ENCODE measurements around the gene WDR26.
"Not testable (repeated sequence)": the region's sequence is repeated elsewhere in the genome, so short reads cannot be mapped to it uniquely, and the experiment has no call there.

Gene WDR26

DNA sequence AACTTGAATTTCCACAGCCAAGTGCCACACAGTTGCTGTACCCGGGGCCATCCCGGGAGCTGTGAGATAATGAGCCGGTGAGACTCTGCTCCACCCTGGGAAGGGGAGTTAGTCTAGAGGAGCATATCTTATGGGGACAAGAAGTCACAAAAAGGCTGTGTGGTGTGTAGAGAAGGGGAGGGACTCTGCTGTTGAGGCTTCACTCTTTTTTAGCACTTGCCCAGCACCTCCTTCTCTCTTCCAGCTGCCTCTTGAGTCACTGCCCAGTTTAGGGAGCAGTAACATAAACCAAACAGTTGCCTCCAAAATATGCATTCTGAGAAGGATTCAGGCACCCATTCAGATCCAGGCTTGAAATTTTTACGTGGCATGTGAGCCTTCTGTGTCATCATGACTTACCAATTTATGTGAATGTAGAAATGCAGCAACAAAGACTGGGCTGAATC is 744 bp upstream of the WDR26 start:
- peak; percentile 35 for FAIRE-seq
- no peak for DNase-seq (ENCODE audit: extremely low spot score, insufficient read length, low read depth)

DNA sequence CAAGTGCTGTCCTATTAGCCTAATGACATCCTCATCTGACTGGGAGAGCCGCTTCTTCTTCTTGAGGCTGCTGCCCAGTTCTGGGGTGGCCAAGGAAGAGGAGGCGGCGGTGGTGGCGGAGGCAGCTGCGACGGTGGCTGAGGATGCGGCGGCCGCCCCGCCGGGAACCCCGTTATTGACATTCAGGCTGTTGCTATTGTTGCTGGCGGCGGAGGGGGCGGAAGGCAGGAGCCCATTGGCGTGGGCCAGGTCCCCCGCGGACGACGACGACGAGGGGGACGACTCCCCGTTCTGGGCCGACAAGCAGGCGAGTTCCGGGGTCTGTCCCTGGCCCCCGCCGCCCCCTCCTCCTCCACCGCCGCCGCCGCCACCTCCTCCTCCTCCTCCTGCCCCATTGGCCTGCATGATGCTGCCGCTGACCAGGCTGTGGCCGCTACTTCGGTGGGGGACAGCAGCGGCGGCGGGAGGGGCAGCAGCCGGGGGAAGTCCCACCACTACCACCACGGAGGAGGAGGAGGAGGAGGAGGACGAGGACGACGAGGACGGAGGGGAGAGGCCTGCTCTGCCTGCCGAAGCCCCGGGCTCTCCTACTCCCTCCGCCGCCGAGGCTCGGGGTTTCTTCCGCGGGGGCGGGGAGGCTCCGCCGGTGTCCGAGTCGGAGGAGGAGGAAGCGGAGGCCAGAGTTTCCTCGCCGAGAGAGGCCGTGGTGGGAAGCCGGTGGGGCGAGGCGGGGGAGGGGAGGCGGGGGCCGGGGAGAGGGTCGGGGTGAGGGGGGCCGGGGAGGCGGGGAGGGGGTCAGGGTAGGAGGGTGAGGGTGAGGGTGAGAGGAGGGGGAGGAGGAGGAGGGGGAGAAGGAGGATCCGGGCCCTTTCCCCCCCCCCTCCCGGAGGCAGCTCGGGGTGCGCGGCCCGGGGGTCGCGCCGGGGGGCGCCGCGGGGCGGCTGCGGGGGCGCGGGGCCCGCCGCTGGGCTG is 610 bp downstream of the WDR26 start:
- DNase-seq (ENCODE audit: extremely low spot score, insufficient read length, low read depth), result no peak
- FAIRE-seq, result no peak

DNA sequence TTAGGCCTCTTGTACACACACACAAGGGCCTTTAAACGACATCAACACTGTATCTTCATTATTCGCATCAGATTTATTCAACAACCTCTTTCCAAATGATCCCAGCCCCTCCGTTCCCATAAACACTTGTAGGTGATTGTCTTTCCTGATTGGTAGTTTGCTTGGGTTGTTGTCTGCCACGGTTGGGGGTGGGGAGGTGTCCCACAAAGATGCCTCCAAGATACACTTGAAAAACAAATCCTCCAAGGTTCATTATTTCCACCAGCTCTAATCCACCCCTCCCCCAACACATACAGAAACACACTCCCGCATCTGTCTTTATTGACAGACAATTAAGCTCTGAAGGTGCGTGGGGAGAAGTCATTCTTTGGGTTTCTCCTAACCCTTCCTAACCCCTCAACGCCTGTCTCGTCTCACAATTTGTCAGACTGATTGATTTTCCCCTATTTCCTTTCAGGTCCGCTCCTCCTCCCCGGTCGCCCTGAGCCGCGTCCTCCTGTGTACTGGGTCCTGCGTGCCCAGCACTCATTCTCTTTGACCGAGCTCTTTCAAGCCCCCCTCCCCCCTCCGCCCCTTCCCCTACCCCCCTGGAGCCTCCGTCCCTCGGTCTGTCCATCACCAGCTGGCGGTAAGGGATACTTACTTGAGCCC is 1.4 kb downstream of the WDR26 start:
- FAIRE-seq, result peak; percentile 77
- DNase-seq (ENCODE audit: extremely low spot score, insufficient read length, low read depth), result no peak

DNA sequence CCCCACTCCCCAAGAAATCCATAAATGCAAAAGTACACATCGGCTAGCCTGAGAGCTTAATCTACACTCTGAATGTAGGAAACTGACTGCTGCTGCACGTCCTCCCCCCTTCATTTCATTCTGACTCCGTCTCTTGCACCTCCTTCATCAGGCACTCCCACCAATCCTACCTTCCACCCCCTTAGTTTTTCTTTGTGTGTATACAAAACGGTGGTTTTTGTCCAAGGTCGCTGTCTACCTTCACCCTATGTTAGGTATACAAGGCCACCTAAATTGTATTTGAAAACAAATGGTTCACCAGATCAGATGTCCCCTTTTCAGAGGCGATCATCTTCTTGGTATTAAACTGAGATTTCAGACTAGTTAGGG is 1.9 kb downstream of the WDR26 start:
- no peak for DNase-seq (ENCODE audit: extremely low spot score, insufficient read length, low read depth)
- no peak for FAIRE-seq

DNA sequence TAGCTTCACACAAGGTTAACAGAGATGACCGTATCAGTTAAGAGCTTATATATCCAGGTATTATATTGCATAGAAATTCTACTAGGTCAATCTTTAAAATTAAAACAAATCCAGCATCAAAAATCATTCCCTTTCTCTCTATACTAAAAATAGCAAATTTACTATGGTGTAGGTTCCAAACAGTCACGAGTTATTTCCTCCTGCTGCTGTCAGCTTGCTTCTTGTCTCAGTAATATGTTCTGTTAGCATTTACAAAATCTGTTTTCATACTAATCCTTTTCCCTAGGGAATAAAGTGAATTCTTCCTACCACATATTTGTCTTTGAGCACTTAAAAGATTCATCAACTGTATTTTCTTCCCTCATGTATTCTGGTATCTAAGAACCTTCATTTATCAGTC is 2.5 kb downstream of the WDR26 start:
- DNase-seq (ENCODE audit: extremely low spot score, insufficient read length, low read depth) (no peak), FAIRE-seq (no peak)

DNA sequence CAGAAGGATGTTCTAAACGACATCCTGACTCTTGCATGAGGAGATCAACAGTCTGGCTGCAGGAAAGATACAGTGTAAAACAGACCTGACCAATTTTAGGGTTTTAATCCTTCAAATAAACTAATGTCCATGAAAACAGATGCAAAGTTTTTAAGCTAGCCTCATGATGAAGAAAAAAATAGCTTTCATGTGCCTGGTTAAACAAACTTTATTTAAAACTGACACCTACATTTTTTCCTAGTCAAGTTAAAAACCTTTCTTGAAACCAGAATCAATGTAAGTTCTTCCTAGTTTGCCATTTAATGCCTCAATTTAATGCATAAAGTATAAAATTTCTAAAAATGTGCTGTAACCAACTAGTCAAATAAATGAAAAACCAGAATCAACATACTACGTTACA is 2.9 kb downstream of the WDR26 start:
- DNase-seq (ENCODE audit: extremely low spot score, insufficient read length, low read depth), result no peak
- FAIRE-seq, result peak; percentile 26

DNA sequence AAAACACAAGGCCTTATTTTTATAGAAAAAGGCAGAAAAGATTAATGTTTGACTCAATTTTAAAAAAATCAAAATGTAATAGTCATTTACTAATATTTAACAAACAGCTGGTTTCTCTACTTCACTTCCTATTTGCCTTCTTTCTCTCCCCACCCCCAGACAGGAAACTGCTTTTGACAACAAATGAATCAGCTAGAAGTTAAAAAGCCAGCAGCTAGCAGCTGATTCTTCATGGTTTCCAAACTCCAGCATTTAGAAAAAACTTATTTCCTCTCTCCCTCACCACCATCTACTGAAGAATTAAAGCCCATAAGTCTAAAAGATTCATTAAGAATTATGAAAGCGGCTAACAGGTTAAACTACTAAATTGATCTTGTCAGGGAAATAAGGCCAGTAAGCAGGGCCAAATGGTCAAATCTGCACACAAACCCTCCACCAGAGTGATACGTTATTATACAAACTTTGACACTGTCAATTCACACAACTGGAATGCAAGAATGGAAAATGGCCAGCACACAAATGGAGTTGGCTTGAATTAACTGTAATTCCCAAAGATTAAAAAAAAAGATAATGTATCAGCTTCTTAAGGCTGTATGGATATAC is 4.0 kb downstream of the WDR26 start:
- DNase-seq (ENCODE audit: extremely low spot score, insufficient read length, low read depth), result peak; percentile 42
- peak; percentile 81 for FAIRE-seq

DNA sequence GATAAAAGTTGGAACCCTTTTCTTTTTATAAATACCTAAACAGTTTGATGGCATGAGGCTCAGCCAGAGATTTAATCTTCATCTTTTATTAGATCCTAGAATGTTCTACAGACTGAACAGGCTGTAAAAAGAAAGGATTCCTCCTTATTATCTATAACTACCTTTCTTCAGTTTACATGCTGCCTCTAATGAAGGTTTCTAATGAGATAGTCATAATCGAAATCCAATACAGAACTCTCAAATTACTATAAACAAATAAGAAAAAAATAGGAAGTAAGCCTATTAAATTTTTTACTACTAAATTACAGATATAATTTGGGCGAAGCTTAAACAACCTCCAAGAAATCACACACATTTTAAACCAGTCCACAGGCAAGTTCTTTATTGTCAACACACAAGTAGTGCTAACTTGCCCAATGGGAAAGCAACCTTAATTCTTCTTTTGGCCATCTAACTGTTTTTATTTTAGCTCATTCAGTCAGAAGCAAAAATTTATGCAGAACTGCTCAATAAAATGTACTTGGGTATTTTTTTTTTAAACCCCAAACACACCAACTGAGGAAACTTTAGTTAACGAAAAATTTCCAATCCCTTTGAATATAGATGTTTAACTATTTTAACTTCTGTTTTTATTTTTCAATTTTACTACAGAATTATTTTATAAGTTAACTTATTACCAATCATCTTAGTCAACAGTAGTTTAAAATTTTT is 4.8 kb downstream of the WDR26 start:
- no peak for FAIRE-seq
- no peak for DNase-seq (ENCODE audit: extremely low spot score, insufficient read length, low read depth)

DNA sequence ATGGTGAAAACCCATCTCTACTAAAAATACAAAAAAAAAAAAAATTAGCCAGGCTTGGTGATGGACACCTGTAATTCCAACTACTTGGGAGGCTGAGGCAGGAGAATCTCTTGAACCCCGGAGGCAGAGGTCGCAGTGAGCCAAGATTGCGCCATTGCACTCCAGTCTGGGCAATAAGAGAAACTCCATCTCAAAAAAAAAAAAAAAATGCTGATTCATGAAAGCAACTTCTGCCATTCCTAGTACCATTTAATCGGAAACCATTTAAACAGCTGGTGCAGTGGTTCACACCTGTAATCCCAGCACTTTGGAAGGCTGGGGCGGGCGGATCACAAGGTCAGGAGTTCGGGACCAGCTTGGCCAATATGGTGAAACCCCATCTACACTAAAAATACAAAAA is 5.9 kb downstream of the WDR26 start:
- FAIRE-seq; DNase-seq (ENCODE audit: extremely low spot score, insufficient read length, low read depth): not testable (repeated sequence)

DNA sequence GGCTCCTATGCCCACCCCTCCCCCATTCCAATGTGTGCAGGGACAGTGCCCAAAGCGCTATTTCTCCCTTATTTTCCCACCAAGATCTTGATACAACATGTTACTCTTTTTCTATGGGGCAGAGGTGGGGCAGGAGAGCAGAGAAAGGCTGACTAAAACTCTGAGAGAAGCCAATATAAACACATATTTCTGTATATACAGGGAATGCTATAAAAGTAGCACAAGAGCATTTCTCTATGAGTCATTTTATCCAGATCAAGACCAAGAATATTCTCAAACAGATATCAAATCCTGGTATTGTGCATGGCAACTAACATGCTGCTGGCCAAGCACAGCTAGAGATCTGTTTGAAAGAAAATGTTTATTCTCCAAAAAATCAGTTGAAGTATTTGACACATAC is 7.3 kb downstream of the WDR26 start:
- FAIRE-seq (peak; percentile 47), DNase-seq (ENCODE audit: extremely low spot score, insufficient read length, low read depth) (no peak)

DNA sequence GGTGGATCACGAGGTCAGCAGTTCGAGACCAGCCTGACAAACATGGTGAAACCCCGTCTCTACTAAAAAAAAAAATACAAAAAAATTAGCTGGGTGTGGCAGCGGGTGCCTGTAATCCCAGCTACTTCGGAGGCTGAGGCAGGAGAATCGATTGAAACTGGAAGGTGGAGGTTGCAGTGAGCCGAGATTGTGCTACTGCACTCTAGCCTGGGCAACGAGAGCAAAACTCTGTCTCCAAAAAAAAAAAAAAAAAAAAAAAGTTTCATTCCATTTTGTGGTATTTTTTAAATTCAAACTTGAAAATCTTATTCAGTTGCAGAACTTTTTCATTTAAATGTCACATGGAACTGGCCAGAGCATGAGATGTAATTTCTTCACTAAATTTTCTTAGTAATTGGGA is 7.7 kb downstream of the WDR26 start:
- DNase-seq (ENCODE audit: extremely low spot score, insufficient read length, low read depth); FAIRE-seq: not testable (repeated sequence)

DNA sequence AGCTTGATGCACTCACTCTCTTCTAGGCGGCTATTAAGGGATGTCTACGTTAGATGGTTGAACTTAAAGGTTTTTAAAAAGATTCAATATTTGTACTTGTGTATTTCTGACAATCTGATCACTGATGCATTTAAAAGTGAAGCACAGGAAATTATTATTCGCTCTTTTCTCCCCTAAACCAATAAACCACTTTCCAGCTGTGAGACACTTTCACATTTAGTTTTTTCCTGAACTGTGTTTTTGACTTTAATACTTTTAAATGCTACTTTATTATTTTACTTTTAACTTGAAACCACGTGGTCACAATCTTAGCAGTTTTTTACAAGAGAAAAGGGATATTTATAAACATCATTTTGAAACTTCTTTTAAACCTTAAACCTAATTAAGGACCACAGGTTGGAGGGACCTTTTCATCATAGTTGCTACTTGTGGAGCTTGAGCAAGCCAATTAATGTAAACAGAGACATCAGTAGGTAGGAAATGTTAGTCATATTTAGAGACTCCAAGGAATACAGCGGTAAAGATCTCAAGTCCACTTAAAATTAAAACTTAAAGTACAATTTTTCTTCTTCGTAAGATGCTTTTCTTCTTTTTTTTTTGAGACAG is 9.2 kb downstream of the WDR26 start:
- FAIRE-seq, result no peak
- DNase-seq (ENCODE audit: extremely low spot score, insufficient read length, low read depth), result no peak

DNA sequence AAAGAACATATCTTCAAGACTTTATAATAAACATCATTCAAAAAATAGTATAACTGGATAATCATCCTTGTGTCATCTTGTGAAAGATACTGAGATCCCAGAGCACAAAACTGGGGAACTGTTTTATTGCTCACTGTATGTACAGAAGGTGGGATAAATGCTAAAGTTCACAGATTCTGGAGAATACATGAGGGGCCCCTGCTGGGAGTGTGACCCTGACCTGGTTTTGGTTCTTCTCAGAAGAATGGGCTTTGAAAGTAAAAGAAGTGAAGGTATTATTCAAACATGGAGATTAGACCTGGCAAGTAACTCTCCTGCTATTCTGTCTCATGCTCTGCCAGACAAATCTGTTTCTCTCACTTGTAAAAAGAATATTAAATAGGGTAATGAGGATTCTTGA is 14.5 kb downstream of the WDR26 start:
- DNase-seq (ENCODE audit: extremely low spot score, insufficient read length, low read depth) (no peak), FAIRE-seq (no peak)

DNA sequence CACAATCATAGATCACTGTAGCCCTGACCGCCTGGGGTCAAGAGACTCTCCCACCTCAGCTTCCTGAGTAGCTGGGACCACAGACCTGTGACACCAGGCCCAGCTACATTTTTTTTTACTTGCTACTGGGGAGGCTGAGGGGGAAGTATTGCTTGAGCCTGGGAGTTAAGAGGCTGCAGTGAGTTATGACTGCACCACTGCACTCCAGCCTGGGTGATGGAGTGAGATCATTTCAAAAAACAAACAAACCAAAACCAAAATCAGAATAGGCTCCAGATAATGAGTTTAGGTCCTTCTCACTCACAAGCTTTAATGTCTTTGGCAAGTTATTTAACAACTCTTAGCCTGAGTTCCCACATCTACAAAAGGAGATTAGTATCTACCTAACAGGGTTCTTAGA is 22.8 kb downstream of the WDR26 start:
- FAIRE-seq, result no peak
- DNase-seq (ENCODE audit: extremely low spot score, insufficient read length, low read depth), result no peak

DNA sequence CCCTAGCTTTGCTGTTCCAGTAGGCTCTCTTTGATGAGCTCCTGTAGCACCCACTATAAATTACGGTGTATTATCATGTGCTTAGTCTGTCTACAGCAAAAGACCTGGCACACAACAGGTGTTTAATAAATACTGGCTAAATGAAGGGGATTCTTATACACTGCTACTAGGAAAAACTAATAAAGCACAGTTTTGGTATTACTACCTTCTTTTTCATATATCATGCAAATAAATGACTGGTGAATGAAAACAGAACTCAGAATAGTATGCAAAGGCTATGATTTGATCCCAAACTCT is 26.4 kb downstream of the WDR26 start:
- no peak for FAIRE-seq
- DNase-seq (ENCODE audit: extremely low spot score, insufficient read length, low read depth), result no peak

DNA sequence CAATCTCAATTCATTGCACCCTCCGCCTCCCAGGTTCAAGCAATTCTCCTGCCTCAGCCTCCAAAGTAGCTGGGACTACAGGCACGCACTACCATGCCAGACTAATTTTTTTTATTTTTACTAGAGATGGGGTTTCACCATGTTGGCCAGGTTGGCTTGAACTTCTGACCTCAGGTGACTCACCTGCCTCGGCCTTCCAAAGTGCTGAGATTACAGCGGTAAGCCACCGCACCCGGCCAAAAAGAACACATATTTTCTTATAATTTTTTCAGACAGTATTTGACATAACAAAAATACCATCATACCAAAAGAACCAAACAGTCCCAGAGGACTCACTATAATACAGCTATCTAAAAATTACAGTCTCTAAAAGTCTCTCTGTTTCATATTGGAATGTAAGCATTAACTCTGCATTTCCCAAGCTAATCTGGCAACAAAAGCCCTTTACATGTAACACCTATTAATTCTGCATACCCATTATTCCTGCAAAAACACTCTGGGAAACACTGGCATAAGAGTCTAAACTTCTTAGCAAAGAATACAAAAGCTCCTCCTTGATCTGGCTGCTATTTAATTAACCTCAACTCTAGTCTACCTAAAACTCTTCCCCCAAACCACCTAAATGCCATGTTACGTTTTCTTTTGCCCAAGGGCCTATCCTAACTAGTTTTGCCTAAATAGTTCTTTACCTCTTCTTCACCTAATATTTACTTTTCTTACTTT is 26.9 kb downstream of the WDR26 start:
- FAIRE-seq (no peak), DNase-seq (ENCODE audit: extremely low spot score, insufficient read length, low read depth) (no peak)

DNA sequence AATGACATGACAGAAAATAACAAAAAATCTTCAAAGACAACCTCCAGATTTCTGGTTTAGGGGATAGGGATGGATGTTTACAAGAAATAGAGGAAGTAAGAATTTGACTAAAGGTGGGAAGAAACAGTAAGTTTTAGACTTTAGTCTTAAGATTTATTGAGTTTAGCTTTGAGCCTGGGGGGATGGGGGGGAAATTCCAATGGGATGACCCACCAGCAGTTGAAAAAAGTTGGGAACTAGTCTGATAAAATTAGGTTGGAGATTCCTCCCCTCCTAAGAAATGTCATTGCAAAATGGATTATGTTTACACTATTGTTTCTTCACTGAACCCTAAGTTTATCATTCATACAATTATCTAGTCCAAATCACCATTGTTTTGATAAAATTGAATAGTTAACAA is 28.4 kb downstream of the WDR26 start:
- no peak for DNase-seq (ENCODE audit: extremely low spot score, insufficient read length, low read depth)
- no peak for FAIRE-seq

DNA sequence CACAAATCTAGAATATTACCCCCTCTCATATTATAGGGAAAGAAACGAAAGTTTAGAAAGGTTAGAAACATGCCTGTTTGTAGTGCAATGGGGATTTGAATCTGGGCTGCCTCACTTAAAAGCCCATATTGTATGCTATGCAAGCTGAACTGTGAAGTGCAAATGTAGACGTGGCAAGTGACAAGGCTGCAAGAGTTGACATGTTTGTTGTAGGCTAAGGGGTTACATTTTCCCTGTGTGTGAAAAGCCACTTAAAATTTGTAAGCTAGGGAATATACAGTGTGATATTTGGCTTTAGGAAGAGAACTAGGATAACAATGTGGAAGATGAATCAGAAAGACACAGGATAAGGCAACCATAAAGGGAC is 29.0 kb downstream of the WDR26 start:
- FAIRE-seq, result no peak
- DNase-seq (ENCODE audit: extremely low spot score, insufficient read length, low read depth), result no peak

DNA sequence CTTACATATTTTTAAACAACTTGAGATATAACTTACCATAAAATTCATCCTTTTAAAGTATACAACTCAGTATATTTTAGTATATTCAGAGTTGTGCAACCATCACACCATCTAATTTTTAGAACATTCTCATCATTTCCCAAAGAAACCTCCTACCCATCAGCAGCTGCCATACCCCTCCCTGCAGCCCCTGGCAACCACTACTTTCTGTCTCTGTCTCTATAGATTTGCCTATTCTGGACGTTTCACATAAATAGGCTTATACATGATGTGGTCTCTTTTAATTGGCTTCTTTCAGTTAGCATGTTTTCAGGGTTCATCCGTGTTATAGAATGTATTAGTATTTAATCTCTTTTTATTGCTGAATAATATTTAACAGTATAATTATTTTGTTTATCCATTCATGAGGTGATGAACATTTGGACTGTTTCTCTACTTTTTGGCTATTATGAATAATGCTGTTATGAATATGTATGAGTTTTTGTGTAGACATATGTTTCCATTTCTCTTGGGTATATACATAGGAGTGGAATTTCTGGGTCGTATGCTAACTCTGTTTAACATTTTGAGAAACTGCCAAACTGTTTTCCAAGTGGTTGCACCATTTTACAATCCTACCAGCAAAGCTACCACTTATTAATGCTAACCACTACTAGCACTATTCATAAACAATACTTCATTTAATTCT is 29.5 kb downstream of the WDR26 start:
- DNase-seq (ENCODE audit: extremely low spot score, insufficient read length, low read depth) (no peak), FAIRE-seq (no peak)
